HG02870 (cell line): ENCODE results near the gene HRG.

Experiments used
- ATAC-seq: cut with Tn5 transposase; IDR thresholded peaks from one replicate; pipeline ENCODE4 v1.9.1; 2021; ENCODE audit warnings: mild to moderate bottlenecking, moderate library complexity; ENCODE audit not compliant: unreplicated experiment

HRG gene

DNA sequence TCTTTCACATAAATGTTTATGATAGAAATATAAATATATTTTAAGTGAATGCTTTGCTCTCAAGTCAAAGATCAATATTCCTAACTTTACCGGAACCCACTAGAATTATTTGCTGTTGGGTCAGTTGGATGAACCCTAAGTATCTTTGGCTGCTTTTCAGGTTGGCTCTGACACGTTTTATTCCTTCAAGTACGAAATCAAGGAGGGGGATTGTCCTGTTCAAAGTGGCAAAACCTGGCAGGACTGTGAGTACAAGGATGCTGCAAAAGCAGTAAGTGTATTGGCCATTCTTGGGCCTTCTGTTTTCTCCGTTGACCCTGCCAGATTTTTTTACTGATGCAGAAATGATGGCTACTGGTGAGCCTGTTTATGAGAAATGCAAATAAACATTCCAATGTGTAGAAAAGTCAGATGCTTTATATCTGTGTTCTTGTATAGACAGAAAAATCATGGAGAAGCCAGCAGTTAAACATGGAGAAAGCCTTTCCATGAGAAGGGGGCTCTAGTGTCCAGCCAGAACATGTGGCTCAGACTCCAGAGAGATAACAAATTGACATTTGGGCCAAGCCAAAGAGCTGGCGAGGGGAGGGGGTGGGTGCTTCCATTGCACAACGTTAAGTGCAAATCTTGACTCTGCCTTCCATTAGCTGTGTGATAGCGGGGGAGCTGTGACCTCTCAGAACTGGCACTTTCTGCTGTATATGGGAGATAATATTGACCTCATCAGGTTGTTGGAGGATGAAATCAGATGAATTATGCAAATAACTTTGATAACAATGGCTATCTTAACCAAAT lies 54.3 kb downstream of the HRG start:
- ATAC-seq: no peak

DNA sequence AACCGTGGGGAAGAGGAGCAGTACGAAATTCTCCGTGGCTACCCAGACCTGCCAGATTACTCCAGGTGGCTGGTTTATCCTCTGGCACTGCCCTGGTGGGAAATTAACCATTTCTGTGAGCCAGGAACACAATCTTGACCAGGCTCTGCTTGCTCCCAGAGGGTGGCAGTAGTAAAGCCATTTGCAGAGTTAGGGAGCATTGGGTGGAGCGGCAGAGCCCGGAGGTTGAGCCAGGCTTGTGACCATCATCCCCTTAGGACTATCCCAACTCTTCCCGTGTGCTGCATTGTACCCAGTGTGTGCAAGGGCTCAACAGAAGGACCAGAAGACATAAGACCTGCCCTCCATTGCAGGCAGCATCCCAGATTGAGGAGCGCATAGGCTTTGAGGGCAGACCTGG lies 56.6 kb downstream of the HRG start:
- ATAC-seq: no peak

DNA sequence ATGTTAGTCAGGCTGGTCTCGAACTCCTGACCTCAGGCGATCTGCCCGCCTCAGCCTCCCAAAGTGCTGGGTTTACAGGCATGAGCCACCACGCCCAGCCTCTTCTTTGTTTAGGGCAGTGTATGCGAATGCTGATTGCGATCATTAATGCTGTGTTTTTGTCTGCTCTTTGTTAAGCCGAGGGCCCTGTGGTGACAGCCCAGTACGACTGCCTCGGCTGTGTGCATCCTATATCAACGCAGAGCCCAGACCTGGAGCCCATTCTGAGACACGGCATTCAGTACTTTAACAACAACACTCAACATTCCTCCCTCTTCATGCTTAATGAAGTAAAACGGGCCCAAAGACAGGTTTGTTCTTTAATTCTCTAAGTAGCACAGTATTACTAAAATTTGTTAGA lies 59.1 kb downstream of the HRG start:
- ATAC-seq: no peak
